Measurements from ENCODE around the gene ZXDC.

ZXDC gene

DNA sequence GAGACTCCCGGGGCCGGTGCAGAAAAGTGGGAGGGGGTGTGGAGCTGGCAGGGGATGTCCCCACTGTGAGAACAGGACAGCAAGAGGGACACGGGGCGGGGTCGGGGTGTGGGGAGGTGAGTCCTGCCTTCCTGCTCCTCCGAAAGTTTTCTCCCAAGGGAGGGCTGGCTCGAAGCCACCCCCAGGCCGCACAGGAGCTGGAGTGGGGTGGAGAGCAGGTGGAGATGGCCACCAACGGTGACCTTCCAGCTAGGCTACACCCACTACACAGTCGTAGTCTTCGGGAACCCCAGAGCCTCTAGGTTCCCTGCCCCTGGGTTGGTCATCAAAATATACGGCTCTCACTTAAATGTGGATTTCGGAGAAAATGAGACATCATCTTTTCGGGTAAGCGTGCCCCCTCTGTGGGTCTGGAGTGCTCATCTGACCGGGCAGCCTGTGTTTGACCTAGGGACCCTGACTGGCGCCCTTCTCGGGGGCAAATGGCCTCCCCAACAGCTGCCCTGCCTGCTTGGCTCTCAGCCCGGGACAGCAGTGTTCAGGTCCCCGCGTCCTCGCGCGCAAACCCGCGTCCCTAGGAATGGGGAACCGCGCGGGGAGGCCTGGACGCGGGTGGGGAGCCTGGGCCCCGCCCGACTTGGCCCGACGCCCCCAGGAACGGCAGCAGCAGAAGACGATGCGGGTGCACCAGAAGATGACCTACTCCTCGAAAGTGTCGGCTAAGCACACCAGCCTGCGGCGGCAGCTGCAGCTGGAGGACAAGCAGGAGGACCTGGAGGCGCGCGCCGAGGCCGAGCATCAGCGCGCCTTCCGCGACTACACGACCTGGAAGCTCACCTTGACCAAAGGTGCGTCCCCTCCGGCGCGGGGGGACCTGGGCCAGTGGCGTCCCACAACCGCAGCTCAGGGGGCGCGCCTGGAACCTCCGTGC, 59.8 kb downstream of the ZXDC start:
- Histone ChIP-seq H3K9ac (ENCODE audit: insufficient read length) (no peak overlapping the region), H3K9me3 (ENCODE audit: low read depth, low read length) (no peaks in the 10 kb centered on the region), H3K36me3 (ENCODE audit: insufficient read depth, low read length) (no peaks in the 10 kb centered on the region), H3K27ac (no peak overlapping the region), H3K4me3 (no peak overlapping the region)
- DNase-seq (ENCODE audit: low read depth, low spot score): no peak
- no peak for TF ChIP-seq POLR2AphosphoS5 (IDR thresholded peaks at IDR 0.05; ENCODE audit: borderline replicate concordance, low read depth, low read length)
- TF ChIP-seq EZH2 (IDR thresholded peaks at IDR 0.05): no peak
- no peak for TF ChIP-seq FOXP2 (optimal IDR thresholded peaks at IDR 0.05; ENCODE audit: control extremely low read depth, extremely low read length, insufficient read depth)

DNA sequence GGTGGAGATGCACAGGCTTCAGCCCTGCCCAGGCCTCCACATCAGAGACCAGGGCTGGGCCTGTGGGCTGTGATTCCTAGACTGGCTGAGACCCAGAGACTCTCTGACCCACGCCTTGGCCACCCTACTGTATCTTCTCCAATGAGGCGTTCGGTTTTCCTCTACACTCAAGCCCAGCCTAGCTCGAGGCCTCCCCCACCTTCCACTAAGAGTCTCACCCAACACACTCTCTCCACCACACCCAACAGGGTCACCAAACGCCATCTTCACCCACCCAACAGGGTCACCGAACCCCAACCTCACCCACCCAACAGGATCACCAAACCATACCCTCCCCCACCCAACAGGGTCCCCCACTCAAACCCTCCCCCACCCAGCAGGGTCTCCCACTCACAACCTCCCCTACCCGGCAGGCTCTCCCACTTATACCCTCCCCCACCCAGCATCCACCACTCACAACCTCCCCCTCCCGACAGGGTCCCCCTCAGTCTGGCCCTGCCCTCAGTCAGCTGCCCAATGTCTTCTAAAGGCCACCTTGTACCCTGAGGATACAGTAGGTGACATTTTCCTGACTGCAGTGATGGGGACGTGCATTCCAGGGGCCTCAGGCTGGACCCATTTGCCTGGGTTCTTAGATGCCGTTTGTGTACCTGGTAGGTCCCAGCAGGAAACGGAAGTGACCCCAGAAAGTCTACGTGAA, 60.6 kb downstream of the ZXDC start:
- Histone ChIP-seq H3K4me3 (no peak overlapping the region), H3K9ac (ENCODE audit: insufficient read length) (no peak overlapping the region), H3K9me3 (ENCODE audit: low read depth, low read length) (no peaks in the 10 kb centered on the region), H3K36me3 (ENCODE audit: insufficient read depth, low read length) (no peaks in the 10 kb centered on the region), H3K27ac (no peak overlapping the region)
- no peak for DNase-seq (ENCODE audit: low read depth, low spot score)
- no peak for TF ChIP-seq POLR2AphosphoS5 (IDR thresholded peaks at IDR 0.05; ENCODE audit: borderline replicate concordance, low read depth, low read length)
- TF ChIP-seq FOXP2 (optimal IDR thresholded peaks at IDR 0.05; ENCODE audit: control extremely low read depth, extremely low read length, insufficient read depth): no peak
- no peak for TF ChIP-seq EZH2 (IDR thresholded peaks at IDR 0.05)

DNA sequence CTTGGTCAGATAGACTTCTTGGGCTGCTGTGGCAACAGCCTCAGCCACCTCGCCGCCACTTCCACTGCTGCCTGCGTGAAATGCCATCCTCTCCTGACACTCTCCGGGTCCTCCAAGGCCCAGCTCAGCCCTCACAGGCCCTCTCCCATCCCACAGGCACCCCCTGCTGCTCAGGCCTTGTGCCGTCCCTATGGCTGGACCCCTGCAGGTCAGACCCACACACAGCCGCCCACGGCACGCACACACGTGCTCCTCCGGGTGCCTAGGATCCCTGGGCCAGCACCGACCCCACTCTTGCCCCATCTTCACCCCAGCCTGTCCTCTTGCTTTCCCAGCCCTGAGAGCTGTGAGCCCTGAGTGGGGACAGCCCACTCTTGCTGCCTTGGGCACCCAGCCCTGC, 61.3 kb downstream of the ZXDC start:
- Histone ChIP-seq H3K27ac (no peak overlapping the region), H3K9ac (ENCODE audit: insufficient read length) (no peak overlapping the region), H3K4me3 (no peak overlapping the region), H3K9me3 (ENCODE audit: low read depth, low read length) (no peaks in the 10 kb centered on the region), H3K36me3 (ENCODE audit: insufficient read depth, low read length) (no peaks in the 10 kb centered on the region)
- DNase-seq (ENCODE audit: low read depth, low spot score): no peak
- TF ChIP-seq FOXP2 (optimal IDR thresholded peaks at IDR 0.05; ENCODE audit: control extremely low read depth, extremely low read length, insufficient read depth): no peak

DNA sequence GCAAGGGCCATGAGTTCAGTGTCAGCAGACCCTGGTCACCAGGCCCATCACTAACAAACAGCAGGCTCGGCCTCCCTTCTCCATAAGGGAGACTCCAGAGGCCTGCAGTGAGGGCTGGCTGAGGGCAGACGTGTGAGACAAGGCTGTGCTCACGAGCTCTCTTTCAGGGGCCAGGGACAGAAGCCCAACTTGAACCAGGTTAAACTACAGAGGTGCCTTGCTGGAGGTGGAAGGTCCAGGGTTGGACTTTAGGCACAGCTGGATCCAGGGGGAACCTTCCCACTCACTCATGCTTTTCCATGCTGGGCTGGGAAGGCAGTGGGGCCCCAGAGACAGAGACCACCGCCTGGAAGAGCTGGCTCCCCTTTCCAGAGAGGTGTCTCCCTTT, 62.0 kb downstream of the ZXDC start:
- no peak overlapping the region for H3K4me3 ChIP-seq
- TF ChIP-seq POLR2AphosphoS5 (IDR thresholded peaks at IDR 0.05; ENCODE audit: borderline replicate concordance, low read depth, low read length) (no peak), FOXP2 (optimal IDR thresholded peaks at IDR 0.05; ENCODE audit: control extremely low read depth, extremely low read length, insufficient read depth) (no peak), EZH2 (IDR thresholded peaks at IDR 0.05) (no peak)
- no peak for DNase-seq (ENCODE audit: low read depth, low spot score)
- H3K27ac ChIP-seq: no peak overlapping the region
- no peaks in the 10 kb centered on the region for H3K9me3 ChIP-seq (ENCODE audit: low read depth, low read length)
- no peak overlapping the region for H3K9ac ChIP-seq (ENCODE audit: insufficient read length)
- H3K36me3 ChIP-seq (ENCODE audit: insufficient read depth, low read length): no peaks in the 10 kb centered on the region

DNA sequence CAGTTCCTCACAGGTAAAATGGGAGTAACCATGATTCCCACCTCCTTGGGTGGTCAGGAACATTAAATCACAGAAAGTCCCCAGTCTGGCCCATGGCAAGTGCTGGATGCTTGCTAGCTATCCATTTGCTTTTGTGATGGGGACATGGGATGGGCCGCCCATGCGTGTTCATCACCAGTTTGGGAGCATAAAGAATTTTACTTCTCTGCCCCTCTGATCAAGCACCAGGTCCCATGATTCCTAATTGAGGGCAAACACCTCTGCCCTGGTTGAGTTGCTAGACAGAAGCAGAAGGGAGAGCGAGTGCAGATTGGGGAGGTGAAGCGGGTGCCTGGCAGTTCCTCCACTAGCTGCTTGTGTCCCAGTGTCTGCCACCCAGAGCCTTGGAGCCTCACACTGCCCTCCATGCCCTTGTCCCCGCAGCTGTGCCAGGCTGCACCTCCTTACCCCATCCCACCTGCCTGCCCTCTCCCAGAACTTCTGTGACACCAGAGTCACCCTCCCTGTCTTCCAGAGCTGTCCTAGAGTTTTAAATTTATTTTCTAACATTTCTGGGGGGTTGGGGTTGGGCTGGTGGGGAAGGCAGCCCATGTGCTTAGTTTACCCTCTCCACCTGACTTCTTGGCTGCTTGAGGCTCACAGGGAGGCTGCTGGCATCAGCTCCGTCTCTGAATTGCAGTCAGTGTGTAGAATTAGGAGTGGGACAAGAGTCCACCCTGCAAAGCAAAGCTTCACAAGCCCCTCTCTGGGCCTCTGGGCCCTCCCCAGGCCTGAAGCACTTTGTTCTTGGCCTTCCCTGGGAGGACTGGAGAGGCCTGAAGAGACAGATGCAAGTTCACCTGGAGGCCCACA, 62.6 kb downstream of the ZXDC start:
- Histone ChIP-seq H3K27ac (no peak overlapping the region), H3K36me3 (ENCODE audit: insufficient read depth, low read length) (no peaks in the 10 kb centered on the region), H3K9ac (ENCODE audit: insufficient read length) (no peak overlapping the region), H3K4me3 (no peak overlapping the region), H3K9me3 (ENCODE audit: low read depth, low read length) (no peaks in the 10 kb centered on the region)
- no peak for TF ChIP-seq EZH2 (IDR thresholded peaks at IDR 0.05)
- no peak for DNase-seq (ENCODE audit: low read depth, low spot score)

DNA sequence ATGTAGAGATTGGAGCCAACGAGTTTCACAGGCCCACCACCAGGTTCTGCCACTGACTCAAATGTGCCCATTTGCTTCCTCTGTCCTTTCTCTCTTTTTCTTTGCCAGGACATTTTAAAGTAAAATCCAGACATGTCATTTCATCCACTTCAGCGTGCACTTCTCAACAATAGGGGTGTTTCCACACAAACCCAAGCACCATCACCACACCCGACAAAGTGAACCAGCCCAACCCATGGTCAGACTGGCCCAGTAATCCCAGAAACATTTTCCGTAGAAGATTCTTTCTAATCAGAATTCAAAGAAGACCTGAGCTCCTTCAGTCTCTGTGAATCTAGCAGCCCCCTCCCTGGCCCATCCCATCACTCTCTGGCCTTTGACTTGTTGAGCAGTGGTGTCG, 67.6 kb downstream of the ZXDC start:
- Histone ChIP-seq H3K27ac (no peak overlapping the region), H3K4me3 (no peak overlapping the region), H3K9me3 (ENCODE audit: low read depth, low read length) (no peaks in the 10 kb centered on the region), H3K36me3 (ENCODE audit: insufficient read depth, low read length) (no peaks in the 10 kb centered on the region), H3K9ac (ENCODE audit: insufficient read length) (no peak overlapping the region)
- TF ChIP-seq POLR2AphosphoS5 (IDR thresholded peaks at IDR 0.05; ENCODE audit: borderline replicate concordance, low read depth, low read length): no peak
- TF ChIP-seq EZH2 (IDR thresholded peaks at IDR 0.05): no peak
- TF ChIP-seq FOXP2 (optimal IDR thresholded peaks at IDR 0.05; ENCODE audit: control extremely low read depth, extremely low read length, insufficient read depth): no peak
- DNase-seq (ENCODE audit: low read depth, low spot score): no peak

DNA sequence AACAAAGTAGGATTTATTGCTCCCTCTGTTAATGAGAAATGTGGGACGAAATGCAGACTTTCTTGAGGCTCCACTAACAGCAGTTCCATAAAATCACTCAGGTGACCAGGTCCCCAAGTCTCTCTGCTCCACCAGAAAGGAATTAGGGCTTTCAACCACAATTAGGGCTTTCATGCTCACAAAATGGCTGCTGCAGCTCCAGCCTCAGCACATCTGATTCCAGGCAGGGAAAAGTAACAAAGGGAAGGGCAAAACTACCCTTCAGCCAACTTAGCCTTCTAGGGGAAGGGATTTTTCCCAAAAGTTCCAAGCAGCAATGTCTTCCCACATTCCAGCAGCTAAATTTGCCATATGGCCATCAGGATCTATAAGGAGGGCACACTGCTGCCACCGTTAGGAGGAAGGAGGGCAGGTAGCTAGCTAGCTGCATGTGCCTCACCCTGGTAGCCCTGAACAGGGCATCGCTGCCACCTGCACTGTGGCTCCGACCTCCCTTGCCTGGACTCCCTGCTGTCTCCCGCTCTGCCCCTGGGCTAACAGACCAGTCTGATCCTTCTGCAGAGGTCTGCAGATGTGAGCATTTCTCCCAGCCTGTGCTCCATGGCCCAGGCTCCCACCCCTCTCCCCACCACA, 68.2 kb downstream of the ZXDC start:
- DNase-seq (ENCODE audit: low read depth, low spot score): no peak
- no peaks in the 10 kb centered on the region for H3K9me3 ChIP-seq (ENCODE audit: low read depth, low read length)
- no peak overlapping the region for H3K27ac ChIP-seq
- no peaks in the 10 kb centered on the region for H3K36me3 ChIP-seq (ENCODE audit: insufficient read depth, low read length)
- no peak for TF ChIP-seq EZH2 (IDR thresholded peaks at IDR 0.05)
- no peak for TF ChIP-seq FOXP2 (optimal IDR thresholded peaks at IDR 0.05; ENCODE audit: control extremely low read depth, extremely low read length, insufficient read depth)
- no peak for TF ChIP-seq POLR2AphosphoS5 (IDR thresholded peaks at IDR 0.05; ENCODE audit: borderline replicate concordance, low read depth, low read length)
- H3K4me3 ChIP-seq: no peak overlapping the region
- H3K9ac ChIP-seq (ENCODE audit: insufficient read length): no peak overlapping the region

Data from SK-N-MC (cell line).